Measurements from ENCODE around the gene FZR1. TPM values are rescaled to one million over a fixed set of nuclear protein-coding genes. Genes with fewer than 3 reads are reported as not detected.
A peak's percentile ranks its signal among the peaks of the same experiment; 100 is the strongest.

Gene FZR1
- total and polyA plus RNA-seq, 2 of the 13 experiments (the other 11 are each of a cell fraction or from before 2014, with no cell fraction given): 29.0 to 30.8 TPM

DNA sequence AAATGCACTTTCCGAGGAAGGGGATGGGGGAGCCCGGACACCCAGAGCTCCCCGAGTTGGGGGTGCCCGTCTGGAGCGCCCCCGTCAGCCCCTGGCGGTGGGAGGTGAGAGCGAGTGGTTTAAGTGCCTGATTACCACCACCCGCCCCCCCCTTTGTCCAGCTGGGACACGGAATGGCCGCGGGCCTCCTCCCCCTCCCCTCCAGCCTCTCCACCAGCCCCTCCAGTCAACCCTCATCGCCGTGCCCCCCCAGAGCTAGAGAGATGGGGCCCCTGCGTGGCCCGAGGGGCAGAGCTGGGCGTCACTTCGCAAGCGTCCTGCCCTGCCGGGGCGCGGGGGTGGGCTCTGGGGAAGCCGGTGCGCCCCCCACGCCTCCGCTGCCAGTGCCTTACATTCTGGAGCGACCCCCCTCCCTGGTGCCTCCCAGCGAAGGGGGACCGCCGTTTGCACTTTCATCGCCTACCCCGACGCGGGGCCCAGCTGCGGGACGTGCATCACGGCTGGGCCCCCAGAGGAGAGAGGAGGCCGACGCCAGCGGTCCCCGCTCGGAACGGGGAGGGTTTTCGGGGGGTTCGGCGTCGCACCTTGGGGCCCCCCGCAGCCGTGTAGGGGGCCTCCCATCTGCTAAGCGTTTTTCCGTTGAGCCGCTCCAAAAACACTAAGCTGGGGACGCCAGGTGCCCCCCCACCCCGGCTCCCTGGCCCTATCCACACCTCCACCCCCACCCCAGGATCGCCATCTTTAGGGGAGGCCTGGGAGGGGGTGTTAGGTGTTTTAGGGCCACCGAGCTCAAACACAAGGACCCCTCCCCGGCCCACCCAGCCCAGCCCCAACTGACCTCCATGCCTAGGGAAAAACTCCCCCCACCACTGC, 42.2 kb upstream of the FZR1 start:
- H3K4me1 ChIP-seq (ENCODE audit: insufficient read depth, low read length): 0 out of 2 replicates have a peak, but pooled peaks cover 8% of the 10 kb centered on the region
- ChIA-PET CTCF (ENCODE audit: low intra/inter-chr PET ratio, low total read pairs) (no interaction called here), POLR2A (no interaction called here)
- in situ Hi-C loops (cut with HindIII; ENCODE audit: extremely low pct_ligation_motif_present, low pct_unique_long_range_greater_than_20kb): no loop called here
- no peak overlapping the region for H2AFZ ChIP-seq (ENCODE audit: low read length)
- no peaks in the 10 kb centered on the region for H4K20me1 ChIP-seq (ENCODE audit: insufficient read depth, low read length)
- peaks cover 0 to 5% of the 10 kb centered on the region in 2 experiments; a peak in 1 of 5 replicates for H3K36me3 ChIP-seq (replicated peaks in 1 of 2; ENCODE audit: control insufficient read depth in 1 of 2, insufficient read depth in 2 of 2, low read length in 2 of 2)
- no peaks in the 10 kb centered on the region for H3K79me2 ChIP-seq (ENCODE audit: insufficient read depth, low read length)
- FAIRE-seq (no peak), ATAC-seq (no peak), DNase-seq (ENCODE audit: low spot score) (no peak)
- WGBS (ENCODE audit: low lambda C conversion rate): 95% methylated on average over 32 of the region's 57 CpGs
- H3K9me3 ChIP-seq (ENCODE audit: low read length): no peaks in the 10 kb centered on the region
- no peak for TF ChIP-seq FOXA1 (IDR thresholded peaks at IDR 0.05)
- no peak for TF ChIP-seq FOXA1 (CRISPR knock-in tag; IDR thresholded peaks at IDR 0.05)
- TF ChIP-seq AGO2 (optimal IDR thresholded peaks at IDR 0.05; ENCODE audit: low read depth, low read length): peak; percentile 64
- TF ChIP-seq, protein P1, sequence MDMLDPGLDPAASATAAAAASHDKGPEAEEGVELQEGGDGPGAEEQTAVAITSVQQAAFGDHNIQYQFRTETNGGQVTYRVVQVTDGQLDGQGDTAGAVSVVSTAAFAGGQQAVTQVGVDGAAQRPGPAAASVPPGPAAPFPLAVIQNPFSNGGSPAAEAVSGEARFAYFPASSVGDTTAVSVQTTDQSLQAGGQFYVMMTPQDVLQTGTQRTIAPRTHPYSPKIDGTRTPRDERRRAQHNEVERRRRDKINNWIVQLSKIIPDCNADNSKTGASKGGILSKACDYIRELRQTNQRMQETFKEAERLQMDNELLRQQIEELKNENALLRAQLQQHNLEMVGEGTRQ (IDR thresholded peaks at IDR 0.05; ENCODE audit: low read depth, low read length): no peak
- TF ChIP-seq, protein P1 (CRISPR knock-in tag; IDR thresholded peaks at IDR 0.05; ENCODE audit: borderline replicate concordance): no peak
- no peak overlapping the region for H3K4me2 ChIP-seq (ENCODE audit: low read depth, low read length)
- H3K27me3 ChIP-seq (ENCODE audit: control insufficient read depth in 1 of 2, insufficient read depth in 2 of 2, low read length in 2 of 2): no peaks in the 10 kb centered on the region; a peak in 1 of 5 replicates
- H3K9ac ChIP-seq (ENCODE audit: insufficient read depth, low read depth, low read length): no peak overlapping the region
- H3K27ac ChIP-seq (ENCODE audit: extremely low read length, insufficient read depth, low read length): no peak overlapping the region
- intact Hi-C loops (cut with micrococcal nuclease; ENCODE audit: unreplicated experiment): no loop called here
- no peak overlapping the region for H3K4me3 ChIP-seq (replicated peaks in 1 of 3; ENCODE audit: insufficient read depth in 1 of 3, low read depth in 2 of 3, low read length in 3 of 3)
- BruUV-seq (replicated peaks): no TSS peak

Data from HepG2 (cell line).